OCI-LY7 (cell line): ENCODE measurements around the gene LCN2. TPM values are rescaled to one million over a fixed set of nuclear protein-coding genes. Genes with fewer than 3 reads are reported as not detected.

Experiments used
- BruUV-seq: library from RNA; stranded (reverse); fragments of 400-500 nt; replicated peaks from 2 replicates; lab custom pipeline; 2021; lab: Mats Ljungman, UMichigan
- CTCF ChIA-PET: fragments of 300-600 bp; sonication (Branson Sonifier 250); formaldehyde crosslinking; loops from one replicate; lab custom pipeline; 2022; ENCODE audit warnings: antibody characterized with exemption; ENCODE audit not compliant: unreplicated experiment; lab: Charles Lee
- POLR2A ChIA-PET: fragments of 300-600 bp; sonication (Branson Sonifier 250); formaldehyde crosslinking; loops from one replicate; lab custom pipeline; 2022; ENCODE audit warnings: antibody characterized with exemption; lab: Charles Lee
- DNase-seq: peaks from one replicate; pipeline ENCODE4 v3.0.0-alpha.2; 2015; ENCODE audit warnings: low spot score
- H2AFZ ChIP-seq: fragments of 200-600 bp; sonication (generic), shearing (Covaris generic); 2 replicates; pipeline ENCODE4 v1.6.1; 2014; ENCODE audit warnings: mild to moderate bottlenecking, antibody characterized with exemption, low read length, moderate library complexity
- H3K27ac ChIP-seq: fragments of 200-600 bp; sonication (generic); 2 replicates; pipeline ENCODE4 v1.5.1; 2014; ENCODE audit warnings: mixed run types, low read depth, mild to moderate bottlenecking, moderate library complexity, low read length, inconsistent platforms; ENCODE audit not compliant: poor library complexity, severe bottlenecking
- H3K36me3 ChIP-seq: fragments of 200-600 bp; sonication (generic); 2 replicates; pipeline ENCODE4 v1.6.1; 2014; ENCODE audit warnings: mild to moderate bottlenecking, antibody characterized with exemption, low read length, moderate library complexity, mixed read lengths; ENCODE audit not compliant: insufficient read depth
- H3K4me1 ChIP-seq: fragments of 200-600 bp; sonication (generic); 2 replicates; pipeline ENCODE4 v1.5.1; 2014; ENCODE audit warnings: mild to moderate bottlenecking, low read length; ENCODE audit not compliant: insufficient read depth, poor library complexity, severe bottlenecking
- H3K4me2 ChIP-seq: fragments of 200-600 bp; sonication (generic); 2 replicates; pipeline ENCODE4 v1.6.1; 2014; ENCODE audit warnings: mild to moderate bottlenecking, low read length
- H3K4me3 ChIP-seq: fragments of 200-600 bp; sonication (generic); 2 replicates; pipeline ENCODE4 v1.5.1; 2014; ENCODE audit warnings: mild to moderate bottlenecking, low read depth, low read length; ENCODE audit not compliant: poor library complexity, severe bottlenecking
- H3K79me2 ChIP-seq: fragments of 200-600 bp; sonication (generic); 2 replicates; pipeline ENCODE4 v1.6.1; 2016; ENCODE audit warnings: low read depth, mild to moderate bottlenecking, low read length, moderate library complexity, mixed read lengths; ENCODE audit not compliant: insufficient read depth
- H3K9me2 ChIP-seq: fragments of 200-600 bp; sonication (generic); 2 replicates; pipeline ENCODE4 v1.6.1; 2016; ENCODE audit warnings: mild to moderate bottlenecking, low read length, mixed read lengths; ENCODE audit not compliant: insufficient read depth
- H3K9me3 ChIP-seq: fragments of 200-600 bp; sonication (generic); 2 replicates; pipeline ENCODE4 v1.6.1; 2014; ENCODE audit warnings: mild to moderate bottlenecking, mixed run types, low read length, mixed read lengths
- H4K20me1 ChIP-seq: fragments of 200-600 bp; sonication (generic); 2 replicates; pipeline ENCODE4 v1.6.1; 2014; ENCODE audit warnings: mild to moderate bottlenecking, antibody characterized with exemption, low read length, moderate library complexity, mixed read lengths; ENCODE audit not compliant: insufficient read depth
- EZH2phosphoT487 ChIP-seq: fragments of 200-600 bp; sonication (generic); IDR thresholded peaks from 2 replicates; pipeline ENCODE4 v1.6.1; 2018; ENCODE audit warnings: low read depth, borderline replicate concordance, mild to moderate bottlenecking, mixed run types, antibody characterized with exemption, low read length, moderate library complexity, mixed read lengths
- intact Hi-C: fragments of 100-400 bp; cut with micrococcal nuclease; formaldehyde crosslinking; loops from one replicate; pipeline ENCODE4 v1.10.0; 2022; ENCODE audit not compliant: unreplicated experiment
- total RNA-seq, 2 experiments: library from RNA; depleted of rRNA in 1 of 2; stranded (reverse); fragments of >200 nt in 1 of 2; shearing (Covaris generic) in 1 of 2; gene quantifications; 2 replicates each; pipeline ENCODE4 v1.2.3, GENCODE V29; 2014 to 2022
- TF ChIP-seq, protein P1 (sequence below): fragments of 200-600 bp; sonication (generic); conservative IDR thresholded peaks from 2 replicates; pipeline ENCODE4 v1.5.1; 2014; ENCODE audit warnings: mild to moderate bottlenecking, antibody characterized with exemption, low read length, moderate library complexity, mixed read lengths

Gene LCN2
- total RNA-seq, 2 experiments from 2014 or later: not detected

GRCh38 chr9:128120741-128121465, 28.4 kb upstream of the LCN2 start:
- H2AFZ ChIP-seq: no peak overlapping the region
- H4K20me1 ChIP-seq: 0 out of 2 replicates have a peak, but pooled peaks cover 7% of the 10 kb centered on the region
- H3K79me2 ChIP-seq: peaks cover 9% of the 10 kb centered on the region
- intact Hi-C loops: no loop called here
- DNase-seq: no peak
- peaks cover 12% of the 10 kb centered on the region for H3K4me1 ChIP-seq
- no peak overlapping the region for H3K4me3 ChIP-seq
- peaks cover 71% of the 10 kb centered on the region for H3K36me3 ChIP-seq
- no peak overlapping the region for H3K27ac ChIP-seq
- no peak overlapping the region for H3K4me2 ChIP-seq
- ChIA-PET CTCF (no interaction called here), POLR2A (no interaction called here)
- no TSS peak for BruUV-seq
- H3K9me2 ChIP-seq: no peaks in the 10 kb centered on the region
- H3K9me3 ChIP-seq: no peaks in the 10 kb centered on the region
- TF ChIP-seq, protein P1, sequence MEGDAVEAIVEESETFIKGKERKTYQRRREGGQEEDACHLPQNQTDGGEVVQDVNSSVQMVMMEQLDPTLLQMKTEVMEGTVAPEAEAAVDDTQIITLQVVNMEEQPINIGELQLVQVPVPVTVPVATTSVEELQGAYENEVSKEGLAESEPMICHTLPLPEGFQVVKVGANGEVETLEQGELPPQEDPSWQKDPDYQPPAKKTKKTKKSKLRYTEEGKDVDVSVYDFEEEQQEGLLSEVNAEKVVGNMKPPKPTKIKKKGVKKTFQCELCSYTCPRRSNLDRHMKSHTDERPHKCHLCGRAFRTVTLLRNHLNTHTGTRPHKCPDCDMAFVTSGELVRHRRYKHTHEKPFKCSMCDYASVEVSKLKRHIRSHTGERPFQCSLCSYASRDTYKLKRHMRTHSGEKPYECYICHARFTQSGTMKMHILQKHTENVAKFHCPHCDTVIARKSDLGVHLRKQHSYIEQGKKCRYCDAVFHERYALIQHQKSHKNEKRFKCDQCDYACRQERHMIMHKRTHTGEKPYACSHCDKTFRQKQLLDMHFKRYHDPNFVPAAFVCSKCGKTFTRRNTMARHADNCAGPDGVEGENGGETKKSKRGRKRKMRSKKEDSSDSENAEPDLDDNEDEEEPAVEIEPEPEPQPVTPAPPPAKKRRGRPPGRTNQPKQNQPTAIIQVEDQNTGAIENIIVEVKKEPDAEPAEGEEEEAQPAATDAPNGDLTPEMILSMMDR: no peak
- TF ChIP-seq EZH2phosphoT487: no peak

GRCh38 chr9:128121466-128121810, 27.8 kb upstream of the LCN2 start:
- ChIA-PET CTCF (no interaction called here), POLR2A (no interaction called here)
- peaks cover 17% of the 10 kb centered on the region for H3K4me1 ChIP-seq
- no peak for TF ChIP-seq EZH2phosphoT487
- TF ChIP-seq, protein P1: no peak
- no TSS peak for BruUV-seq
- H2AFZ ChIP-seq: no peak overlapping the region
- no peaks in the 10 kb centered on the region for H3K9me2 ChIP-seq
- 0 out of 2 replicates have a peak, but pooled peaks cover 7% of the 10 kb centered on the region for H4K20me1 ChIP-seq
- no peak overlapping the region for H3K4me3 ChIP-seq
- no peak overlapping the region for H3K4me2 ChIP-seq
- no peak for DNase-seq
- H3K9me3 ChIP-seq: no peaks in the 10 kb centered on the region
- H3K36me3 ChIP-seq: peaks cover 66% of the 10 kb centered on the region
- H3K27ac ChIP-seq: no peak overlapping the region
- intact Hi-C loops: no loop called here
- H3K79me2 ChIP-seq: peaks cover 14% of the 10 kb centered on the region
